HG02798 (cell line): ENCODE data around the gene IER3IP1.
A peak's percentile ranks its signal among the peaks of the same experiment; 100 is the strongest.
"Not testable (repeated sequence)": the region's sequence is repeated elsewhere in the genome, so short reads cannot be mapped to it uniquely, and the experiment has no call there.

Experiments
- ATAC-seq: cut with Tn5 transposase; IDR thresholded peaks from one replicate; pipeline ENCODE4 v1.9.1; 2021; ENCODE audit warnings: mild to moderate bottlenecking; ENCODE audit not compliant: unreplicated experiment, poor library complexity

IER3IP1 gene, protein sequence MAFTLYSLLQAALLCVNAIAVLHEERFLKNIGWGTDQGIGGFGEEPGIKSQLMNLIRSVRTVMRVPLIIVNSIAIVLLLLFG

DNA sequence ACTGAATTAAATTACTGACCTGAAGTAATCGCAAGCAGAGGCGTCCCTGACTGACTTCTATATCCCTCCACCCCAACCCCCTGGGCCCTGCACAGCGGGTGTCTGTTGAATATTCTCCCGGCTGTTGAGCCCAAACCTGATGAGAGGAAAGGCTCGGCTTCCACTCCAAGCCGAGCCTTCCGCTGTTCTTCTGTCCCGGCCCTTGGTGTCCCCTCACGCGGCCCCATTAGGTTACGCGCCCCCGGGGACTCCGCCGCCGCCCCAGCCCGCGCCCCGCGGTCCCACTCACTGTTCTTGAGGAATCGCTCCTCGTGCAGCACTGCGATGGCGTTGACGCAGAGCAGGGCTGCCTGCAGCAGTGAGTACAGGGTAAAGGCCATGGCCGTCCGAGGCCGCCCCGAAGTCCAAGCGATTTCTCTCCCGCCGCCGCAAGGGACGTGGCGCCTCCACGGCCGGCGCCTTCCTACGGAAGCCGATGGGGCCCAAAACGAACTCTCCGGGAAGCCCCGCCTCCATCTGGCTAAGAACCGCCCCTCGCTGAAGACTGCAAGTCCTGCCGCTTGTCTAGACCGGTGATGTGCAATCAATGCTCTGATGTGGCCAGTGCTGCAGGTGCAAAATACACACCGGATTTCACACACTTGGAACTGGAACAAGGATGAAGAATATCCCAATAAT lies at the start of gene IER3IP1:
TSS of gene IER3IP1 (minus strand) at position 467 of the 678 bp plus-strand sequence. CDS start at position 380, 87 bp downstream.
- peak; percentile 94 for ATAC-seq

DNA sequence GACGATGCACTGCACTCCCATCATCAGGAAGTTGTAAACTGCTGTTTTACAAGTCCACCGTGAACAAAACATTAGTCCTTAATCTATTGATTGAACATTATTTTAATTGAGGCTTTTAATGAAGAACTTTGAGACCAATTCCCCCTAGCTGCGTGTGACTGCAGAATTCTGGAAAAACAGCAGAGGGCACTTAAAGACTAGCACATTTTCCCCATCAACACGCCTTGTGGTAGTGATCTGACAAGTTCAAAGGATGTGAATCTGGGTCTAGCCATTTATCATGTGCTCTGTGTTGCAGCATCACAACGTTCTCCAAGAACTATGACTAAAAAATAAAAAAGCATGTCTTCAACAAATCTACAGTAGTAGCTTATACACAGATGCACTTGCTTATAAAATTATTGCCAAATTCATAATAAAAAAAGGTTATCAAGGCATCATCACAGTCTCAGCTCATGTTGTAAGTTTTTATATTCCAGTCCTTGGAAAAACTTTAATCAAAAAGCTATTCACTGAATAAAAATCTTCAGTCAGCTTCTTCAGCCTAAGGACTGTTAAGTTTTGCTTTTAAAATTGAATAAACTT lies 39.5 kb upstream of the IER3IP1 start:
- ATAC-seq: no peak

DNA sequence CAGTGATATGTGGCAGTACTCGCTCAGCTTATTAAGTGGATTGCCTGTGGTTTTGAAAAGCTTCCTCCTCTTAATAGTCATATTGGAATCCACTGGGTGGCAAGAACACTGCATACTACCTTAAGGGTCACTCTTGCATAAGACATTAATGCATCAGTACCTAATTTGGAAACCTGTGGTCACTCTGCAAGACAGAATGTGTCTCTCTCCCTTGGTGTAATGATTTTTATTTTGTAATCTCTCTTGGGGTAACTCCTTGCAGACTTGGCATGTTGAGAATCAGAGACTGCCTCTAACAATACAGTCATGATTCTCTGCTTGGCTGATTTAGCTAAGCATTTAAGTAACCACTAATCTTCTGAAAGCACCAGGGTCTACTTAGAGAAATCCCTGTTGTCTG lies 33.0 kb upstream of the IER3IP1 start:
- ATAC-seq: no peak

DNA sequence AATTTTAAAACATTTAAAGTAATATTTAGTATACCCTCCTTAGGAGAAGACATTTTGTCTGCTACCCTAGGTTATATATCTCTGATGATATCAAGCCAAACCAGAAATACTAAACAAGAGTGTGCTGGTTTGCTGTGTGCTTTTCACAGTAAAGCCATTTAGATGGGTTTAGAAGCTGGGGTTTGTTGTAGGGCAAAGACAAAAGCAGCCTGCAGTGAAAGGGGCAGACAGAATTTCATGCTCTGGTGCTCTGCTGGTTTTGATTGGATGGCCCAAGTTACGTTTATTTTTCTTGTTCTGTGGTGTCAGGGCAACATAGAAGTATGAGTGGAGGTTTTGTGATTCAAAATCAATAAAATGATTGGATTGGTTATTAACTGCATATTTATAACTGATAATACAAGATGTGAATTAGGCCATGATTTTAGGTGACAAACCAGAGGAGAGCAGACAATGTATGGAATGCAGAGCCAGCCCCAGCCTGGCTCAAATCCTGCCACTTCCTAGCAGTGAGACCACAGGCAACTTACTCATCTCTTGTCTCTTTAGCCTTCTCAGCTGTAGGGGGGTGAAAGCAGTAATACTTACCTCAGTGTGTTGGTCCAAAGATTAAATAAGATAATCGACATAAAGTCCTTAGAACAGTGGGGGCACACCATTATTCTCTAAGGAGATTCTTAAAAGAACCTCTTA lies 30.9 kb upstream of the IER3IP1 start:
- no peak for ATAC-seq

DNA sequence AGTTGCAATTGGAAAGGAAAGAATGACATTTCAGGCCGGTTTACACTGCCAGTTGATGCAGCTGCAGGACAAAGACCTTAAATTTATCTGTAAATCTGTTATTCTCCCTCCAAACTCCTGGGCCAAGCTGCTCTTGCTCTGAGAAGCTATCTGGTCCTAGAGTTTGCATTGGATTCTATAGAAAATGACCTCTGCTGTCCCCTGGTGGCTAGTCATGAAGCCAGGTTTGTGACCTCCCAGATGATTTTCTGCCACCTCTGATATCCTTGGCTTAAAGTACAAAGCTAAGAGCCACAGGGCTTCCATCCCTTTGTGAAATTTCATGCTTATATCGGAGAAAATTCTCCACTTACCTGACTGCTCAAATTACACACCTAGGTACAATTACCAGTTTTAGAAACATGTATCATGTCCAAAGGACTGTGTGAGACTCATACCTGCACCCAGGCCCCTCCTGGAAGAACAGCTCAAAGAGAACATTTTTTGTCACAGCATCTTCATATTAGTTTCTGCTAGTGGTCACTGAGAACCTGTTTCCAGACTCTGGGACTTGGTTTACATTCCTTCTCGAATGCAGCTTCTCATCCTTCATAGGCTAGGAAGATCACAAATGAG lies 28.9 kb upstream of the IER3IP1 start:
- ATAC-seq: no peak

DNA sequence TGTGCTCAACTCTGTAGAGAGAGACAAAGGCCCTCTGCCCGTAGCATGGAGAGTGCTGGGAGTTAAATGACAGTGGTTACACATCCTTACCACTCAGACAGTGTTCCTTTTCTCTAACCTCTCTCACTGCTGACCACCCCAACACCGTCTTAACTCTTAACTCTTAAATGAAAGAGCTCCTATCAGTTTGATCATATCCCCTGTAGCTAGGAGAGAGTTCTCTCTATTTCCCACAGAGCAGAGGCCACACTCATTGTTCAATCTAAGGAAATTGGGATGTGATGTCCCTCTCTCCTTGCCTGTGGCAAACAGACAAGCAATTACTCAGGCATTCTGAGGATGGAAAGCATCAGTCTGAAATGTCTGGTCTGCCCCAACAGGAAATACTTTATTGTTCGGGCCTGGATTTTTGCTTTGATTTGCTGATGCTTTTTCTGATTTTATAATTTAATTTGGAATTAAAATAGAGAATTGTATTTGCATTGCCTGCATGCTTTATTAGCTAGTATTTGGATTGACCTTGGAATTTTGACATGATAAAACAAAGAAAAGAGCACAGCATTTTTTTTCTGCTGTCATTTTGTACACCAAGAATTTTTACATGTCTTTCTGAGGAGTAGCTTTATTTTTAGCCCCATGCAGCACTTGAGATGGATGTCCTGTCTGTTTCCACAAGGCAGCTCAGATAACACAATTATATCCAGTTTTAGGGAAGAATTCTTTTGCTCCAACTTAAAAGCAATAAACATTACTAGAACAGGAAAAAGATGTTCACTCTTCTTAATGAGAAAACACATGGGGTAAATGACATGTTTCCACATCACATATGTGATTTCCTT lies 27.7 kb upstream of the IER3IP1 start:
- ATAC-seq: no peak

DNA sequence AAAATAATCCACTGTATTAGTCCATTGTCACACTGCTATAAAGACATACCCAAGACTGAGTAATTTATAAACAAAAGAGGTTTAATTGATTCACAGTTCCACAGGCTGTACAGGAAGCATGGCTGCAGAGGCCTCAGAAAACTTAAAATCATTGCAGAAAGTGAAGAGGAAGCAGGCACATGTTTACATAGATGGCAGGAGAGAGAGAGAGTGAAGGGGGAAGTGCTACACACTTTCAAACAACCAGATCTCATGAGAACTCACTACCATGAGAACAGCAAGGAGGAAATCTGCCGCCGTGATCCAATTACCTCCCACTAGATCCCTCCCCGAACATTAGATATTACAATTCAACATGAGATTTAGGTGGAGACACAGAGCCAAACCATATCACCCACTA lies 19.8 kb upstream of the IER3IP1 start:
- not testable (repeated sequence) for ATAC-seq

DNA sequence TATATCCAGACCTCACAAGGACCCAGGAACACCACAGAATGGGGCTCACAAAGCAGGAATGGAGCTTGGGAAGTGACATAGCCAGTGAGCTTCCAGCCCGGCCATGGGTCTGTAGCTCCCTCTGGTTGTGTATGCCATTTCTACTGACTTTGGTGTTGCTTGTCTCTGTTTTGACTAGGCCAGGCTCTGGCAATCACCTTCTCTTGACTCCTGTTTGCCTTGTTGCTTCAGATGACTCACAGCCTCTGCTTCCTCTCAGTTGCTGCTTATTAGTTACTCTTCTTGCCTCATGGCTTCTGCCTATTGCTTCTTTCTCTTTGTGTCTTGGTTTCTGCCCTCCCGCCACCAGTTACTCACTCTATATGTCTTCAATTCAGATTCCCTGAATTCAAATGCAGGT lies 15.8 kb upstream of the IER3IP1 start:
- no peak for ATAC-seq

DNA sequence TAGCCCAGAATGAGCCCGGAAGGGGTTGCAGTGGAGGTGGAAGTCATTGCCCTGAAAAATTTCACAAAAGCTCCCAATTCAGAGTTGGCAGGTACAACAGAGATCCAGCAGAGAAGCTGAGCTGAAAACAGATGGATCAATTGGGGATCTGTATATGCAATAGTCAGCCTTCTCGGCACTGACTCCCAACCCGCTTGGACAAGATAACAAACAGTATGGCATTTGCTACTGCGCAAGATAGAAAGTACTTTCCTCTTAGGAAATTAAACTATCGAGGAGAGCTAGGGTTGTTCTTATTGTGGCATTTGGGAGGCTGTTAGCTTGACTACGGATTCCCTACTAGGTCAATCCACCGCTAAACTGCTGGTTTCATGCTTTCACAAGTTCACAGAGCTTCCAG lies 11.6 kb upstream of the IER3IP1 start:
- no peak for ATAC-seq

DNA sequence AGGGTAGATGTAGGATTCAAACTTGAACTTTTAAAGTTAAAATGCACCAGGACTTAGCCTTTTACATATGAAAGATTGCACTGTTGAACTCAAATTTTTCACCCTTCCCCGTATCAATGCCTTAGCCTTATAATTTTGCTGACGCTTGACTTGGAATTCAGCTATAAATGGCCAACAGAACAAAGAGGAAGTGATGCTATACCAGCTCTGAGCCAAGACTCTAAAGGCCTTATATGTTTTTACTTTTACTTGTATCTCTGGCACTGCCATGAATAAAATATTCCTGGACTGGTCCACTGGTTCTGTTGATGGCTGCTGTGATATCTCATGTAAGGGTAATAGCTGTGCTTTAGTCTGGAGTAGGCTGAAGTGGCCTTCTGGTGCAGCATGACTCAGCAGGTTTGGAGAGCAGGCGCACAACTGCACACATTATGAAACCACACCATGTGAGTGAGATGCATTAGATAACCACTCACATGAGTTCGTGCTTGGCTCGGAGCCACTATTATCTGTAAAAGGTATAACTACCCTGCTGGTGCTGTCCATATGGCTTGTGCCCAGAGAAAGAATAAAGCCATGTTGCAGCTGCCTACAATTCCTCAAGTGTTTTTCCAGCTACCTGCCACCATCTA lies 8.4 kb upstream of the IER3IP1 start:
- ATAC-seq: no peak

DNA sequence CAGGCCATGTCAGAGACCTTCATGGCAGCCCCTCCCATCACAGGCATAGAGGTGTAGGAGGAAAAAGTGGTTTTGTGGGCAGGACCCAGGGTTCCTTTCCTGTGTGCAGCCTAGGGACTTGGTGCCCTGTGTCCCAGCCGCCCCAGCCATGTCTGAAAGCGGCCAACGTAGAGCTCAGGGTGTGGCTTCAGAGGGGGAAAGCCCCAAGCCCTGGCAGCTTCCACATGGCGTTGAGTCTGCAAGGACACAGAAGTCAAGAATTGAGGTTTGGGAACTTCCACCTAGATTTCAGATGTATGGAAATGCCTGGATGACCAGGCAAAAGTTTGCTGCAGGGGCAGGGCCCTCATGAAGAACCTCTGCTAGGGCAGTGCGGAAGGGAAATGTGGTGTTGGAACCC lies 6.0 kb upstream of the IER3IP1 start:
- not testable (repeated sequence) for ATAC-seq

DNA sequence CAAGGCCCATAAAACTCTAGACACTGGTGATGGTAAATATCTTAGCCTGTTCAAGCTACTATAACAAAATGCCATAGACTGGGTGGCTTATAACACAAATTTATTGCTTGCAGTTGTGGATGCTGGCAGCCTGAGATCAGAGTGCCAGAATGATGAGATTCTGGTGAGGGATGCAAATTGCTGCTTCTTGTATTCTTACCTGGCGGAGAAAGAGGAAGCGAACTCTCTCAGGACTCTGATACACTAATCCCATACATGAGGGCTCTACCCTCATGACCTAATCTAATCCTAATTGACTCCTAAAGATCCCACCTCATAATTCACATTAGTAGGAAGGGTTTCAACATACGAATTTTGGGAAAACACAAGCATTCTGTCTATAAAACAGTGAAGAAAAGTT lies 4.6 kb upstream of the IER3IP1 start:
- no peak for ATAC-seq

DNA sequence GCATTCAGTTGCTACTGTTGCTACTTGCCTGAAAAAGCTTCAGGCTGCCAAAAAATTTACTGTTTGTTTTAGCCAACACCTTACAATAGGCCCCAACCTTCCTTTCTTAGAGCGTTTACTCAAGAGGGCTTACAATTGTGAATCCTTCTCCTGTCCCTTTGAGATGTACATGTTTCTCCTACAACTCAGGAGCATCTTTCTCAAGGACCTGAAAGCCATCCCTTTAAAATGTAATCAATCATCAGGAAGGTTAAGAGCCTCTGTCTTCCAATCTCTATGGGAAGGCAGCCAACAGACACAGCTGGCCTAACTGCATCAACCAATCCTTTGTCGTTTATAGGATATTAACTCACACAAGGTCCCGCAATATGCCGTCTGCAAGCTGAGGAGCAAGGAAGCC lies 3.4 kb upstream of the IER3IP1 start:
- no peak for ATAC-seq

DNA sequence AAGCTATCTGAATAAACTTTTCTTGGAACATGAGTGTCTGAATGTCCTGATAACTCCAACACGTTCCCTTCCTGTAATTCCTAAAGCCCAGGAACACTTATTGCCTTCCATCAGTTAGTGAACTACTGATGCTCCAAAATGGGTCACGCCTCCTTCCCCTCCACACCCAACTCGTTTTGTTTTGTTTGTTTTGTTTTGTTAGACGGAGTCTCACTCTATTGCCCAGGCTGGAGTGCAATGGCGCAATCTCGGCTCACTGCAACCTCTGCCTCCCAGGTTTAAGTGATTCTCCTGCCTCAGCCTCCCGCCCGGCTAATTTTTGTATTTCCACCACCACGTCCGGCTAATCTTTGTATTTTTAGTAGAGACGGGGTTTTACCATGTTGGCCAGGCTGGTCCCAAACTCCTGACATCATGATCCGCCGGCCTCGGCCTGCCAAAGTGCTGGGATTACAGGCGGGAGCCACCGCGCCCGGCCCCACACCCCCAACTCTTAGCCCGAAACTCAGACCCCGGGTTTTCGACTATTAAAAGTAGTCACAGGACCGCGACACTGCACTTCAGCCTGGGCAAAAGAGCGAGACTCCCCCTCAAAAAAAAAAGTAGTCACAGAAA lies 774 bp downstream of the IER3IP1 start:
- ATAC-seq: no peak

DNA sequence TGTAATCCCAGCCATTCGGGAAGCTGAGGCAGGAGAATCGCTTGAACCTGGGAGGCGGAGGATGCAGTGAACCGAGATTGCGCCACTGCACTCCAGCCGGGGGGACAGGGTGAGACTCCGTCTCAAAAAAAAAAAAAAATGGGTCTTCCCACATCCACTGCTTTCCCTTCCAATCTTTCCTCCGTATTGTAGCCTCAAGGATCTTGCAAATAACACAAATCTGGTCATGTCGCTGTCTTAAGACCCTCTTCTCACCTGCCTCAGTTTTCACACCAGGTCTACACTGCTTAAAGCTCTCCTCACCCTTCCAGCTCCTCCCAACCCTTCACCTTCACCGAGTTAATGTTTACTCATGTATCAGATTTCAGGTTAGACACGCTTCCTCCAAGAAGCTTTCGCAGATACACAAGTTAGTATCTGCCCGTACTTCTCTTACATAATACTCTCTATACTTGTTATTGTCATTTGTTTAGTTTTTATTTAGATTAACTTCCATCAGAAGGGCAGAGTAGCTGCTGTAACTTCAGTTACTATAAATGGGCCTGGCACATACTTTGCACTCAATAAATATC lies 1.5 kb downstream of the IER3IP1 start:
- no peak for ATAC-seq

DNA sequence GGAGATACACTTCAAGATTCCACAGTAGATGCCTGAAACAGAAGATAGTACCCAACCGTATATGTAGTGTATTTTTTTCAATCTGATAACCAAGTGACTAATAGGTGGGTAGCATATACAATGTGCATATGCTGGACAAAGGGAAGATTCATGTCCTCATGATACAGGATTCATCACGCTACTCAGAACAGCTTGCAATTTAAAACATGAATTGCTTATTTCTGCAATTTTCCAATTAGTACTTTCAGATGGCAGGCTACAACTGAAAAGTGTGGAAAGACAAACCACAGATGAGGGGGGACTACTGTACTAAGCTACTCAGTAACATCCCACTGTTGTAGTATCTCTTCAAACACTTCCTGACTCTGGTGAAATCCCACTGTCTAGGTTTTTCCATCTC lies 3.7 kb downstream of the IER3IP1 start:
- ATAC-seq: no peak

DNA sequence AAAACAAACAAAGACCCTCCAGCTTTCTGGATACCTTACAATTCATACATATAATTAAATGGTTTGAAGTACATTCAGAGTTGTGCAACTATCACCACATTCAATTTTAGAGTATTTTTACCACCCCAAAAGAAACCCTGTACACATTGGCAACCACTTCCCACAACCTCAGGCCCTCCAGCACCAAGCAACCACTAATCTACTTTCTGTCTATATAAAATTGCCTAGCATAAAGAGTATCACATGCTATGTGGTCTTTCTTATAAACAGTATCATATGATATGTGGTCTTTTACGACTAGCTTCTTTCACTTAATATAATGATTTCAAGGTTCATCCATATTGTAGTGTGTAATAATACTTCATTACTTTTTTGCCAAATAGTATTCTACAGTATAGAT lies 7.3 kb downstream of the IER3IP1 start:
- ATAC-seq: no peak

DNA sequence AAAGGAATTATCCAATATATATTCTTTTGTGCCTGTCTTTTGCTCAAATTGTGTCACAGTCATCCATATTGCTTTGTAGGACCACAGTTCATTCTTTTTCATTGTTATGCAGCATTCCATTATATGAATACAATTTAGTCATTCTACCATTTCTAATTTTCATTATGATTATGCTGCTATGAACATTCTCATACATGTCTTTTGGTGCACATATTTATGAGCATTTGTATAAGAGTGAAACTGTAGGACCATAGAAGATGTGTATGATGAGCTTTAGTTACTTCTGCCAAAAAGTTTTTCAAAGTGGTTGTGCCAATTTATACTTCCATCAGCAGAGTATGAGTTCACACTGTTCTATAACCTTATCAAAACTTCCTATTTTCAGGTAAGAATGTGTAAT lies 7.7 kb downstream of the IER3IP1 start:
- ATAC-seq: no peak

DNA sequence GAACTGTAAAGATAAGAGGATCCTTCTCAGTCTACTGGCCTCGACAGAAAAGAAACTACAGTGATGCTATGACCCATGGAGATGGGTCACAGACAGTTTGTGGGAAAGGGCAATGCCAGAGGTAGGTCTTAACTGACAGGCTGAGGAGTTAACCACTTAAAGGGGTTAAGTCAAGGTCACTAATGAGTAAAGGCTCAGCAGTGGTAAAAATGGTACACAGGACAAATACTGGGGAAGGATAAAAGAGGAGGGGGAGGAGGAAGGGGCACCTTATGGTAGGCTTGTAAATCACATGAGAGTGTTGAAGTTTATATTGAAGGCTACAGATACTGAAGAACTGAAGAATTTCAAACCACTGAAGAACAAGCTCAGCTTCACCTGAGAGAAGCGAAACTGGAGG lies 9.9 kb downstream of the IER3IP1 start:
- ATAC-seq: no peak
